Keratinocyte (primary cell): Measurements from ENCODE around the gene AGA.
A peak's percentile ranks its signal among the peaks of the same experiment; 100 is the strongest.

ENCODE experiments used
- CTCF ChIP-seq, 3 experiments: IDR thresholded peaks in 1 of 3; conservative IDR thresholded peaks in 1 of 3; optimal IDR thresholded peaks in 1 of 3; 2 replicates in 2 of 3; 3 replicates in 1 of 3; pipeline versions ENCODE3 to v1.5.1; 2011; ENCODE audit warnings: low read length in 3 of 3, mild to moderate bottlenecking in 3 of 3, moderate library complexity in 2 of 3, control low read depth in 1 of 3, inconsistent platforms in 1 of 3; ENCODE audit not compliant: insufficient read depth in 2 of 3; ENCODE audit errors: extremely low read depth in 1 of 3
- EZH2 ChIP-seq: IDR thresholded peaks from one replicate; pipeline ENCODE4 v1.6.1; 2012; ENCODE audit warnings: inconsistent platforms, mild to moderate bottlenecking, low read length, moderate library complexity

- TF ChIP-seq EZH2 (no peak), CTCF (optimal IDR thresholded peaks at IDR 0.05 in 1 of 3, IDR thresholded peaks at IDR 0.05 in 1 of 3, conservative IDR thresholded peaks at IDR 0.05 in 1 of 3; ENCODE audit: extremely low read depth in 1 of 3, insufficient read depth in 2 of 3, low read length in 3 of 3) (peak in 1 of 3 experiments; percentile 28)
Observed at GRCh38 chr4:177441061-177441802, 1.0 kb downstream of the AGA start.
